NT2/D1 (cell line): ENCODE measurements around the gene CACNG1.
"Not testable (repeated sequence)": the region's sequence is repeated elsewhere in the genome, so short reads cannot be mapped to it uniquely, and the experiment has no call there.

Experiments used
- YY1 ChIP-seq: IDR thresholded peaks from 2 replicates; pipeline ENCODE4 v1.6.1; 2011; ENCODE audit not compliant: insufficient read length, insufficient read depth
- ZNF274 ChIP-seq: IDR thresholded peaks from 2 replicates; pipeline ENCODE4 v1.6.1; 2011; ENCODE audit warnings: mild to moderate bottlenecking, low read depth, low read length

DNA sequence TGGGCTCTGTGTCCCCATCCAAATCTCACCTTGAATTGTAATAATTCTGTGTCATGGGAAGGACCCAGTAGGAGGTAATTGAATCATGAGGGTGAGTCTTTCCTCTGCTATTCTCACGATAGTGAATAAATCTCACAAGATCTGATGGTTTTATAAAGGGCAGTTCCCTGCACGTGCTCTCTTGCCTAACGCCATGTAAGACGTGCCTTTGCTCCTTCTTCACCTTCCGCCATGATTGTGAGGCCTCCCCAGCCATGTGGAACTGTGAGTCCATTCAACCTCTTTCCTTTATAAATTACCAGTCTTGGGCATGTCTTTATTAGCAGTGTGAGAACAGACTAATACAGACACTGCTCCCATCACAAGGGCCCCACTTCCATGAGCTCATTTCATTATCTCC lies 3.2 kb upstream of the CACNG1 start:
- TF ChIP-seq ZNF274, YY1: not testable (repeated sequence)
